GM03348 (cell line): ENCODE results near the gene DSCAM.

Source experiments
- DNase-seq: peaks from one replicate; pipeline ENCODE4 v3.0.0; 2012; ENCODE audit warnings: low spot score

Gene DSCAM

GRCh38 chr21:40704141-40704540 lies 142.8 kb downstream of the DSCAM start:
- DNase-seq: no peak

GRCh38 chr21:40699366-40699765 lies 147.6 kb downstream of the DSCAM start:
- no peak for DNase-seq

- DNase-seq: no peak
These were observed 150.7 kb downstream of the DSCAM start for GRCh38 chr21:40696246-40696645.

GRCh38 chr21:40689840-40690360 lies 157.1 kb downstream of the DSCAM start:
- DNase-seq: no peak

GRCh38 chr21:40689217-40689616 lies 157.7 kb downstream of the DSCAM start:
- DNase-seq: no peak

GRCh38 chr21:40688106-40688864 lies 158.7 kb downstream of the DSCAM start:
- DNase-seq: no peak

DNA sequence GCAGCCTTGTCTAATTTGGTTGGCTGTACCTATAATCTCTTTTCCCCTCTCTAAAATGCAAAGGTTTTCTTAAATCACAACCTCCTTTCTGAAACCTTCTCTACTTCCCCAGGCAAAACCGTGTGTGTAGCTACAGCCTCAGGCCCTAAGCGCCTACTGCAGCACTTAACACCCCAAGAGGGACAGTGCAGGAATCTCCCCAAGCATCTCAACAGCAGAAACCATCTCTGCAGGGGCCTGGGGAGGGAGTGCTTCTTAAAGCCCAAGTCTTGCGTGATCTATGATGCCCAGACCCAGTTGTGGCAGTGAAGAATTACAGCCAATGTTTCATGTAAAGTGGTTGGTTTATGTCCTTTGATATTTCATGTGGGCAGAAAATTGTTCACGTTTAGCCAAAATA lies 159.3 kb downstream of the DSCAM start:
- no peak for DNase-seq

DNA sequence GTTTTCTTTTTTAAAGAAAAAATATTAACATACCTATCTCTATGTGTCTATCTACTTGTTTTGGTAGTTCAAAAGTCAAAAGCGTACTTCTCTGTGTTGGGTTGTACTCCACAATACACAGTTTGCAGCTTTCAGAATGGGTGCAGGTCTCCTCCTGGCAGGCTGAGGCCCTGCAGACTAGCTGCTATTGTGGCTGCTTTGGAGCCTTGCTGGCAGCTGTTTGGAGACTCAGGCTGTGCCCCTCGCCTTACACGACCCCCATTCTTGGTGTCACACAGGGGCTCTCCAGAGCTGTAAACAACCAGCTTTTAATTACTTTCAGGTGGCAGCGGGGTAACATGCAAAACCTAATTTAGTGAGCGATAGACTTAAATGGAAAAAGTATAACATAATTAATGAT lies 160.4 kb downstream of the DSCAM start:
- no peak for DNase-seq

- no peak for DNase-seq
These were observed 161.8 kb downstream of the DSCAM start for GRCh38 chr21:40685141-40685540.

DNA sequence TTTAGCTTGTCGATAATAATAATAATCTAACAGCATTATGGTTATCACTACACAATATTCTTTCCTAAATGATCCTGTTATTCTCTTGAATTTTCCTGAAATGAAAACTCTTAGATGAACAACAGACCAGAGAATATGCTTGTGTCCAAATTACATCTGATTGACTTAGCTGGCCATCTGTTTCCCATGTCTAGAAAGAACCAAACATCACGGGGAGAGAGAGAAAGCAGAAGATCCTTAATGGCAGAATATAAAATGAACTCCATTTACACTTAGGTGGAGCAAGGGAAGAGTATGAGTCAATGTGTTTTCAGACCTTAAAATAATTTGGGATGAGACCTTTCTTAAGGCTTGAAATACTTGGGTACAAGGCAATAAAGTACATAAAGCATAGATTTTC lies 162.2 kb downstream of the DSCAM start:
- DNase-seq: no peak

GRCh38 chr21:40683349-40683748 lies 163.6 kb downstream of the DSCAM start:
- no peak for DNase-seq

DNA sequence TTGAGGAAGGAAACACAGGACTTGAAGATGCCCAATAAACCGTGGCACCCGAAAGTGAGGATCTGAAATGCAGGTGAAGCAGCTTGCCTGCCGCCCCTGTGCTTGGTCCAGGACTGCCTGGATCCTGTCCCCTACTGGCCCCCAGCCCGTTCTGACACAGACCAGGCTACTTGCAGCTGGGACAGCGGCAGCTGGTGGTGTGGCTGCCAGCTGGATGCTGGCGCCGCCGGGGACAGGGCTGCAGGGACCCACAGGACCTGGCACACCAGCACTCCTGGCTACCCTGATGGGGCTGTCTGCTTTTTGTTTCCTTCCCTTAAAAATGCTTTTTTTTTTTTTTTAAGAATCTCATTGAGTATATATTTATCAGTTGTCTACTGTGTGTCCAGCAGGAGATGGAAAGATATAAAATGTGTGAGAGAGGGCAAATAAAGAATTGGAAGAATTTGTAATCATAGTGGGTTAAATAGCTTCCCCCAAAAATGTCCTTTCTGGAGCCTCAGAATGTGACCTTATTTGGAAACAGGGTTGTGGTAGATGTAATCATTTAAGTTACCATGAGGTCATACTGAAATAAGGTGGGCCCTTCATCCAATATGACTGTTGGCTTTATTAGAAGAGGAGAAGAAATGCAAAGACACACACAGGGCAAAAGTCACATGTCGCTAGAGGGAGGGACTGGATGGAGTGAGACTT lies 165.6 kb downstream of the DSCAM start:
- DNase-seq: no peak

DNA sequence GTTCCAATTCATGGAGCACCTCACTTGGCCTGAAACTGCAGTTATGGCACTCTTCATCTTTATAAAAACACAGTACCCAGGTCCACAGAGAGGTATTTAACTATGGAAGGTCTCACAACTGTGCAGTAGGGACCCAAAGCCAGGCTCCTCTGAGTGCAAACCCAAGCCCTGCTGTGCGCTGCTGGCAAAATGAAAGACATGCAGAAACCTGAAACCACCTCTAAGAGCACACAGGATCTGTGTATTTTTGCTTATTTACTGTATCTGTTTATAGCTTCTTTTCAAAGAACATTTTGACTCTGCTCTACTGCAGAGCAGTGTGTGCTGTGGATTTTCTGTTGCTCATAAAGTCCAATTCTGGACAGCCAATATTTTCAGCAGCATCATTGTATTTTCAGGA lies 166.6 kb downstream of the DSCAM start:
- no peak for DNase-seq

DNA sequence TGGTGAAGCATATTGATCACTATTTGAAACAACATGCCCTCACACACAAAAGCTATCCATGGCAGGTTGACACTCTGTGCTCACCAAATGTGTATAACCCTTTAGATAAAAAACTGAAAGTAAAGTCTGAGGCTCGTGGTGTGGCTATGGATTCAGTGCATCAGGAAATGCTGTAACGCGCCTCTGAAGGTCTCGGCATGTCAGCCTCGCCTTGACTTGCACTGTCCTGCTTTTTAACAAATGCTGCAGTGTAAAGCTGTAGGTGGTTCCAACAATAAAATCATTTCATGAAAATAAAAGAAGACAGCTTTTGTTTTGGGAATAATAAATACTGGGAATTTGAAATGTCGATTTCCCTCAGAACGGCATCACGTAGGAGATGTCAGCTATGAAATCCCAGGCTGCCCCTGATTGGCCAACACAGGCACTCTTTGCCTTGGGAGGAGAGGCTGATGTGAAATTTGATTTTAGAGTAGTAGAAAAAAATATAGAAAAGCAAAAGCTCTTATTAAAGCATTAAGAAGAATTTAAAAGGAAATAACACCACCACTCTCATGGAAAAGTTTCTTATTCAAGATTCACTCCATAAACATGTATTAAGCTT lies 168.2 kb downstream of the DSCAM start:
- DNase-seq: no peak

DNA sequence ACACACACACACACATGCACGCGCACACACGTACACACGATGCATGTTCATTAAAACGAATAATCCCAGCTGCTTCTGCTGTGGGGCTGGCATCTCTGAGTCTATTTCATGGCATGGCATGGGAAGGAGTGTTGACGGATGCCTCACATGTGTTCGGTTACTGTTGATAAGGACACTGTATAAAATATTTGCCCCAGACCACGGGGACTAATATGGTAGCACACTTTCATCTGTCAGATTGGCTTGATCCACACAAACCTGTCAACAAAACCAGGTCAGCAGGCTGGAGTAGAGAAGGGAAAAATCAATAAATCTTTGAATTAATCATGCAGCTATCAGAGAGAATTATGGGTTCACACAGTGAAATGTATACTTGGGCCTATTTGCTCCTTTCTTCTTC lies 171.9 kb downstream of the DSCAM start:
- no peak for DNase-seq

DNA sequence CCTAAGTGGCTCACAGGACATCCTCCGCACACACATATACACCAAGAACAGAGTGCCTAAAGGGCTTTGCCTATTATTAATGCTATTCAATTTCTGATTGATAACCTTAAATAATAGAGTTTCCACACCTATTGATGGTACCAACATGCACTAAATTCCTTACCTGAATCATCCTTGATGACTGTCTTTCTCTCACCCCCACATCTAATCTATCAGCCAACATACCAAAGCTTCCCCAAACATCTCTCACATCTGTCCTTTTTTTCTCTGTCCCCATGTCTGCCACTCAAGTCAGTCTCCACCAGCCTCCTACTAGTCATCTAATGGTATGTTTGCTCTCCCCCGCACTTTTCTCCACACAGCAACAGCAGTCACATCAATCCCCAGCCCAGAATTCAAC lies 174.4 kb downstream of the DSCAM start:
- DNase-seq: no peak

DNA sequence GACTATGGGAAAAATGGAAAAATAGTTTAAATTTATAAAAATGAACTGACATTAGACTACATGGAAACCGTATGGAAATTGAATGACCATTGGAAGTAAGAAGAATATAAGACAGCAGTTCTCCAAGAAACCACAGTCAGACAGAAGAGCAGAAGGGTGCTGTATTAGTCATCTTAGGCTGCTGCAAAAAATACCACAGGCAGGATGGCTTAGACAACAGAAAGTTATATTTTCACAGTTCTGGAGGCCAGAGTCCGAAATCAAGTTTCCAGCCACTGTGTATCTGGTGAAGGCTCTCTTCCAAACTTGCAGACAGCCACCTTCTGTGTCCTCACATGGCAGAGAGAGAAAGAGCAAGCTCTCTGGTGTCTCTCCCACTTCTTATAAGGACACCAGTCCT lies 175.2 kb downstream of the DSCAM start:
- no peak for DNase-seq

GRCh38 chr21:40668555-40669275 lies 178.2 kb downstream of the DSCAM start:
- no peak for DNase-seq

DNA sequence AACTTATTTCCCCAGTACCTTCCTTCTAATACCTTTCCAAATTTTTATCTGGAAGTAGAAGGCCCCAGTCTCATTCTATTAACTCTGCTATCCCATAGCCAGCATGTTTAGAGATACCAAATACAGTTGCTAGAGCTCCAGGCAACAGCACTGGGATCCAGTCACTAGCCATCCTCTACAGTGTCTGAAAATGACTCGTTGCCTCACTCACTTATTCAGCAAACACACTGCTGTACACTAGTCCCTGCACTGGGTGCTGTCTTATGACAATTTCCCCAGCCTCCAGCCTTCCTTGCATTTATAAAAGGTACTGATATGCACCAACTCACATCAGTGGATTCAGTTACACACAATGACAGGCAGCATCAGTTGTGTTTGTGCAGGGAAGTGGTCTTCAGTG lies 179.0 kb downstream of the DSCAM start:
- no peak for DNase-seq

DNA sequence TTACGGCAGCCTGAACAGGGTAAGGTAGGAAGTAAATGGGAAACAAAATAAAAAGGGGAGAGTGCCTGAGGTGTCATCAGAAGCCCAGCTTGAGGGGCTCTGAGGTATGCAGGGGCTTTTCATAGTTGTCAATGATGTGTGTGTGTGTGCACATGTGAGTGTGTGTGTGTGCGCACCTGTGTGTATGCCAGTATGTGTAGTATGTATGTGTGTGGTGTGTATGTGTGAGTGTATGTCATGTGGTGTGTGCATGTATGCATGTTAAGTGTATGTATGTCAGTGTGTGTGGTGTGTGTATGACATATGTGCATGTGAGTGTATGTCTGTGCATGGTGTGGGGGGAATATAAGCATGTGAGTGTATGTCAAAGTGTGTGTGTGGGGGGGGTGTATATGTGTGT lies 184.1 kb downstream of the DSCAM start:
- DNase-seq: no peak

- no peak for DNase-seq
These were observed 186.5 kb downstream of the DSCAM start for GRCh38 chr21:40660461-40660860.

GRCh38 chr21:40658311-40658710 lies 188.6 kb downstream of the DSCAM start:
- no peak for DNase-seq

DNA sequence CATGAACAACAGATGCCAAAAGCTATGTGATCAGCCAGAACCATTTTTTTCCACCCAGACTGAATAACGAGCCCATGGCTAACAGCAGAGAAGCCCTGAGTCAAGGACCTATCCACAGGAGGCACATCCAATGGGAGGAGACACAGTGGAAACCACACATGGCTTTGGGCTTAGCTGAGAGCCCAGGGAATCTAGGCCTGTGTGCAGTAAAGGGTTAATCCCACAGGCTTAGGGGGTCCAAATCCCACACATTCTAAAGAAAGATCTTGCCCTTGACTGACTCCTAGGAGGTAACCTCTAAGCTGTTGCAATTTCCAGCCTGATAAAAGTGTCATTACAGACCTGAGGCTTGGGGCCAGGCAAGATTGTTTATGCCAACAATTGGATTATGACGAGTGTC lies 194.5 kb downstream of the DSCAM start:
- DNase-seq: no peak
